ENCODE results near the gene CCR4. TPM values are rescaled to one million over a fixed set of nuclear protein-coding genes. Genes with fewer than 3 reads are reported as not detected.
"Not testable (repeated sequence)": the region's sequence is repeated elsewhere in the genome, so short reads cannot be mapped to it uniquely, and the experiment has no call there.

The CCR4 gene
- total and polyA plus RNA-seq, 10 of the 15 experiments (the other 5 are each of a cell fraction or from before 2014, with no cell fraction given) = 0.41 to 12.4 (median 5.3) TPM

GRCh38 chr3:32937331-32937730, 14.1 kb upstream of the CCR4 start:
- no peaks in the 10 kb centered on the region for H3K36me3 ChIP-seq (ENCODE audit: control insufficient read depth in 2 of 2, insufficient read depth in 2 of 2, low read length in 1 of 2)
- FAIRE-seq = no peak
- H3K9ac ChIP-seq (ENCODE audit: control insufficient read depth, insufficient read depth, low read length) = no peak overlapping the region
- H3K27ac ChIP-seq (ENCODE audit: control insufficient read depth, insufficient read depth) = no peak overlapping the region
- H3K4me2 ChIP-seq (ENCODE audit: control insufficient read depth, insufficient read depth) = no peak overlapping the region
- no peaks in the 10 kb centered on the region for H4K20me1 ChIP-seq (ENCODE audit: control insufficient read depth, insufficient read depth)
- no peaks in the 10 kb centered on the region for H3K4me1 ChIP-seq (ENCODE audit: control insufficient read depth, insufficient read depth, low read length)
- ChIA-PET POLR2A (no interaction called here), CTCF (interaction anchor here (0.7 to 1.3 kb wide), 3 partner anchors 34 to 426 kb away, joined by 3 read pairs; no protein-coding TSS in a partner anchor), SMC1A (ENCODE audit: uncharacterized antibody, unreplicated experiment) (no interaction called here), RAD21 (ENCODE audit: unreplicated experiment) (interaction anchor here (0.6 kb wide), 1 partner anchor 135 kb away, joined by 3 read pairs; no protein-coding TSS in a partner anchor)
- no TSS peak for BruUV-seq (replicated peaks)
- TF ChIP-seq TAF1 (IDR thresholded peaks at IDR 0.05; ENCODE audit: borderline replicate concordance, low read depth, low read length) (no peak), RB1 (IDR thresholded peaks at IDR 0.05; ENCODE audit: borderline replicate concordance) (no peak), SMAD5 (IDR thresholded peaks at IDR 0.05; ENCODE audit: low read depth) (no peak), EP300 (IDR thresholded peaks at IDR 0.05; ENCODE audit: borderline replicate concordance in 1 of 2, control insufficient read depth in 1 of 2, low read depth in 2 of 2, low read length in 2 of 2) (no peak), SREBF1 (IDR thresholded peaks at IDR 0.05; ENCODE audit: low read length) (no peak), PML (IDR thresholded peaks at IDR 0.05; ENCODE audit: low read length) (no peak), MXI1 (IDR thresholded peaks at IDR 0.05; ENCODE audit: low read depth, low read length) (no peak), EZH2 (IDR thresholded peaks at IDR 0.05; ENCODE audit: borderline replicate concordance, control insufficient read depth, low read depth, low read length) (no peak), SRF (IDR thresholded peaks at IDR 0.05; ENCODE audit: low read depth in 2 of 2, low read length in 2 of 2) (no peak), NFYB (IDR thresholded peaks at IDR 0.05; ENCODE audit: insufficient read depth, low read depth, low read length) (no peak), CEBPB (IDR thresholded peaks at IDR 0.05; ENCODE audit: borderline replicate concordance in 1 of 2, low read depth in 2 of 2, low read length in 2 of 2) (no peak), SMAD1 (IDR thresholded peaks at IDR 0.05; ENCODE audit: low read depth, partially characterized antibody) (no peak), STAT3 (IDR thresholded peaks at IDR 0.05; ENCODE audit: low read depth, low read length) (no peak), FOS (IDR thresholded peaks at IDR 0.05; ENCODE audit: borderline replicate concordance, extremely low read depth, insufficient read length) (no peak), CHD1 (IDR thresholded peaks at IDR 0.05; ENCODE audit: low read depth, low read length) (no peak), ZNF274 (IDR thresholded peaks at IDR 0.05; ENCODE audit: insufficient read depth, insufficient read length) (no peak), HDGF (IDR thresholded peaks at IDR 0.05) (no peak), ATF2 (IDR thresholded peaks at IDR 0.05; ENCODE audit: low read length) (no peak)
- no peak overlapping the region for H2AFZ ChIP-seq (ENCODE audit: control insufficient read depth, low read depth, low read length)
- no peak for ATAC-seq
- H3K4me3 ChIP-seq = no peak overlapping the region
- no peak for DNase-seq (ENCODE audit: low read depth, low spot score)
- no peaks in the 10 kb centered on the region for H3K79me2 ChIP-seq (ENCODE audit: control insufficient read depth, insufficient read depth, low read length)
- in situ Hi-C loops (cut with MboI) (loop anchor here (10.0 kb wide), 1 partner anchor 433 kb away; the partner anchor contains the start of gene CMTM6), intact Hi-C loops (cut with micrococcal nuclease; ENCODE audit: unreplicated experiment) (no loop called here)
- no peaks in the 10 kb centered on the region for H3K9me3 ChIP-seq (replicated peaks; ENCODE audit: control insufficient read depth, insufficient read depth, low read length)
- H3K27me3 ChIP-seq (replicated peaks in 1 of 2; ENCODE audit: control insufficient read depth in 2 of 2, insufficient read depth in 2 of 2, low read length in 1 of 2) = no peaks in the 10 kb centered on the region; a peak in 1 of 4 replicates
- 46% methylated on average over 2 of the region's 2 CpGs for WGBS (ENCODE audit: insufficient coverage, insufficient replicate concordance, low lambda C conversion rate, missing lambda C conversion rate)

GRCh38 chr3:32939531-32940284, 11.7 kb upstream of the CCR4 start:
- SMC1A ChIA-PET (ENCODE audit: uncharacterized antibody, unreplicated experiment) = interaction anchor here (1.2 kb wide), 1 partner anchor 207 kb away, joined by 5 read pairs; no protein-coding TSS in a partner anchor

More at GRCh38 chr3:32939531-32940284, 11.7 kb upstream of the CCR4 start:
- H3K36me3 ChIP-seq (ENCODE audit: control insufficient read depth in 2 of 2, insufficient read depth in 2 of 2, low read length in 1 of 2); H3K79me2 ChIP-seq (ENCODE audit: control insufficient read depth, insufficient read depth, low read length); H3K27me3 ChIP-seq (replicated peaks in 1 of 2; ENCODE audit: control insufficient read depth in 2 of 2, insufficient read depth in 2 of 2, low read length in 1 of 2); CTCF ChIA-PET; H3K27ac ChIP-seq (ENCODE audit: control insufficient read depth, insufficient read depth); H2AFZ ChIP-seq (ENCODE audit: control insufficient read depth, low read depth, low read length); H3K4me1 ChIP-seq (ENCODE audit: control insufficient read depth, insufficient read depth, low read length); H3K4me3 ChIP-seq; RAD21 ChIA-PET (ENCODE audit: unreplicated experiment); DNase-seq (ENCODE audit: low read depth, low spot score); H3K9ac ChIP-seq (ENCODE audit: control insufficient read depth, insufficient read depth, low read length); H3K4me2 ChIP-seq (ENCODE audit: control insufficient read depth, insufficient read depth); POLR2A ChIA-PET; H3K9me3 ChIP-seq (replicated peaks; ENCODE audit: control insufficient read depth, insufficient read depth, low read length); intact Hi-C loops (cut with micrococcal nuclease; ENCODE audit: unreplicated experiment); ATAC-seq; BruUV-seq (replicated peaks); H4K20me1 ChIP-seq (ENCODE audit: control insufficient read depth, insufficient read depth); FAIRE-seq: not testable (repeated sequence)
- 62% methylated on average over 17 of the region's 40 CpGs for WGBS (ENCODE audit: insufficient coverage, insufficient replicate concordance, low lambda C conversion rate, missing lambda C conversion rate)
- in situ Hi-C loops (cut with MboI) = loop anchor here (10.0 kb wide), 1 partner anchor 435 kb away; the partner anchor contains the start of gene CMTM6

Data from GM12878 (cell line).